Suprapubic skin (tissue), 3 donors: ENCODE results near the gene MEIS3.

Experiments used
- CTCF ChIP-seq, 2 donors: fragments of 200-600 bp in 1 of 2; fragments of 450-650 bp in 1 of 2; sonication (generic) in 1 of 2; IDR thresholded peaks; one replicate each; pipeline ENCODE4 v1.5.1; 2016 to 2019; ENCODE audit warnings: antibody characterized with exemption in 2 of 2, mild to moderate bottlenecking in 1 of 2, moderate library complexity in 1 of 2
- EP300 ChIP-seq: sonication (generic); formaldehyde crosslinking; IDR thresholded peaks from one replicate; pipeline ENCODE4 v1.6.1; 2017; ENCODE audit warnings: antibody characterized with exemption

- TF ChIP-seq CTCF (IDR thresholded peaks at IDR 0.05) (no peak), EP300 (no peak)
Measured at GRCh38 chr19:47428177-47428894, 9.0 kb upstream of the MEIS3 start.
